RWPE2 (cell line): ENCODE measurements around the gene PARP14.

Experiments
- ATAC-seq: fragments of 200-7000 bp; cut with Tn5 transposase; 3 replicates; pipeline ENCODE4 v1.9.1; 2021; ENCODE audit warnings: low read depth
- DNase-seq: peaks from one replicate; pipeline ENCODE4 v3.0.0-alpha.2; 2020; ENCODE audit warnings: low spot score
- H3K27ac ChIP-seq: fragments of 450-650 bp; 2 replicates; pipeline ENCODE4 v1.5.1; 2017; ENCODE audit warnings: mild to moderate bottlenecking; ENCODE audit not compliant: poor library complexity, severe bottlenecking
- H3K27me3 ChIP-seq: fragments of 250-450 bp; sonication (Bioruptor Pico); 2 replicates; pipeline ENCODE4 v1.5.1; 2021; ENCODE audit warnings: mild to moderate bottlenecking, moderate library complexity; ENCODE audit not compliant: insufficient read depth, poor library complexity, severe bottlenecking
- H3K36me3 ChIP-seq: fragments of 250-450 bp; sonication (Bioruptor Pico); 2 replicates; pipeline ENCODE4 v1.5.1; 2020; ENCODE audit warnings: low read depth, mild to moderate bottlenecking, moderate library complexity
- H3K4me1 ChIP-seq: fragments of 250-450 bp; sonication (Bioruptor Pico); 2 replicates; pipeline ENCODE4 v1.5.1; 2021; ENCODE audit warnings: mild to moderate bottlenecking, moderate library complexity; ENCODE audit not compliant: insufficient read depth, poor library complexity, severe bottlenecking
- H3K4me3 ChIP-seq: fragments of 250-450 bp; sonication (Bioruptor Pico); 2 replicates; pipeline ENCODE4 v1.5.1; 2021; ENCODE audit warnings: mild to moderate bottlenecking, moderate library complexity; ENCODE audit not compliant: severe bottlenecking
- H3K9me3 ChIP-seq: fragments of 250-450 bp; sonication (Bioruptor Pico); 2 replicates; pipeline ENCODE4 v1.5.1; 2021; ENCODE audit warnings: mild to moderate bottlenecking, moderate library complexity; ENCODE audit not compliant: severe bottlenecking
- CTCF ChIP-seq: fragments of 450-650 bp; IDR thresholded peaks from one replicate; pipeline ENCODE4 v1.5.1; 2017; ENCODE audit warnings: mild to moderate bottlenecking, moderate library complexity; ENCODE audit not compliant: poor library complexity, severe bottlenecking

The PARP14 gene

GRCh38 chr3:122767540-122768372 lies 87.1 kb downstream of the PARP14 start:
- H3K4me1 ChIP-seq = no peaks in the 10 kb centered on the region
- ATAC-seq = no peak
- no peaks in the 10 kb centered on the region for H3K9me3 ChIP-seq
- no peaks in the 10 kb centered on the region for H3K27me3 ChIP-seq
- no peak overlapping the region for H3K4me3 ChIP-seq
- no peak for TF ChIP-seq CTCF
- DNase-seq = no peak
- no peak overlapping the region for H3K27ac ChIP-seq
- peaks cover 3% of the 10 kb centered on the region; the same call in 1 of the 2 replicates for H3K36me3 ChIP-seq

GRCh38 chr3:122770521-122771202 lies 90.0 kb downstream of the PARP14 start:
- DNase-seq = no peak
- Histone ChIP-seq H3K4me1 (no peaks in the 10 kb centered on the region), H3K27me3 (no peaks in the 10 kb centered on the region), H3K27ac (no peak overlapping the region), H3K9me3 (no peaks in the 10 kb centered on the region), H3K4me3 (no peak overlapping the region), H3K36me3 (peaks cover 3% of the 10 kb centered on the region; the same call in 1 of the 2 replicates)
- ATAC-seq = no peak
- TF ChIP-seq CTCF = no peak

GRCh38 chr3:122772827-122773226 lies 92.2 kb downstream of the PARP14 start:
- ATAC-seq = no peak
- H3K27me3 ChIP-seq = no peaks in the 10 kb centered on the region
- H3K4me3 ChIP-seq = no peak overlapping the region
- H3K27ac ChIP-seq = no peak overlapping the region
- H3K9me3 ChIP-seq = no peaks in the 10 kb centered on the region
- 0 out of 2 replicates have a peak, but pooled peaks cover 5% of the 10 kb centered on the region for H3K36me3 ChIP-seq
- DNase-seq = no peak
- H3K4me1 ChIP-seq = no peaks in the 10 kb centered on the region
- TF ChIP-seq CTCF = no peak

- ATAC-seq (no peak), DNase-seq (no peak)
- H3K36me3 ChIP-seq = 0 out of 2 replicates have a peak, but pooled peaks cover 5% of the 10 kb centered on the region
- H3K27ac ChIP-seq = no peak overlapping the region
- TF ChIP-seq CTCF = no peak
- H3K4me1 ChIP-seq = no peaks in the 10 kb centered on the region
- no peaks in the 10 kb centered on the region for H3K27me3 ChIP-seq
- H3K4me3 ChIP-seq = no peak overlapping the region
- H3K9me3 ChIP-seq = no peaks in the 10 kb centered on the region
Observed at GRCh38 chr3:122773944-122774509, 93.4 kb downstream of the PARP14 start.
